Measurements from ENCODE around the gene AFF3.

GRCh38 chr2:99851811-99852210, 290.6 kb downstream of the AFF3 start:
- TF ChIP-seq CTCF (IDR thresholded peaks at IDR 0.05) (no peak), POLR2A (IDR thresholded peaks at IDR 0.05) (no peak)
